ENCODE measurements around the gene ANGEL1.

The ANGEL1 gene

DNA sequence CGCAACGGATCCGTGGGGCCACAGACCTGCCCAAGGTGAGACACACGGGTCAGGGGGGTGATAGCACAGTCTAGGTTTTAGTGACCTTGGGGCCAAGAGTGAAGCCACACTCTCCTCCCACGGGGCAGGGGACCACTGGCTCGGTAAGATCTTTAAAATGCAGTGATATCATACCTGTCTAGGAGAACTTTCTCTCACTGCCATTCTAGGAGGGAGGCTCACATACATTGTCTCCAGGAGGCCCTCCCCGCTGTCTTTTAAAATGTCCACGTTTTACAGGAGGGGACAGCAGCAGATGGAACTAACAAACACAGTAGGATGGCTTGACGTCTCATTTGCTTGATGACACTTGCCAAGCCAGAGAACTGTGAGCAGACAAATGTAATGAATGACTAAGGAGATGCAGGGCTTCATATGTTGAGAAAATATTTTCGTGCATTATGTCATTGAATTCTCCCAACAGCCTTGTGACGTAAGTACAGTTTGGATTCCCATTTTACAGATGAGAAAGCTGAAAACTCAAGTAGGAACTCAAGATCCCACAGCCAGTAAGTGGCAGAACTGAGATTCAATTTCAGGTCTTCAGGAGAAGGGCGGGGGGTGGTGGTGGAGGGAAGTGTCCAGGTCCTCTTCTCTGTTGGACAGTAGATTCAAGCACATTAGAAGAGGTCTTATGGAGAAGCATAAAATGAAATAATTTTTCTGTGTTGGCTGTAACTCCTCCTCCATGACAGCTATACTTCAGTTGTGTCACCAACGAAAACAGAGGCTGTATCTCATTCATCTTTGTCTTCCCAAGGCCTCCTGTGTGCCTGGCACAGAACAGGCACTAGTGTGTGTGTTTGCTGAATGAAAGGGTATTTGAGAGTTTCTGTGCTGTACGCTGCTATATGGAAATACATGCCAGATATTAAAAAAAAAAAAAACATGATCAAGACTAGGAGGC lies 49.3 kb downstream of the ANGEL1 start:
- DNase-seq = no peak

GRCh38 chr14:76762411-76763095 lies 50.1 kb downstream of the ANGEL1 start:
- no peak for DNase-seq

GRCh38 chr14:76761960-76762410 lies 50.7 kb downstream of the ANGEL1 start:
- DNase-seq = no peak

DNA sequence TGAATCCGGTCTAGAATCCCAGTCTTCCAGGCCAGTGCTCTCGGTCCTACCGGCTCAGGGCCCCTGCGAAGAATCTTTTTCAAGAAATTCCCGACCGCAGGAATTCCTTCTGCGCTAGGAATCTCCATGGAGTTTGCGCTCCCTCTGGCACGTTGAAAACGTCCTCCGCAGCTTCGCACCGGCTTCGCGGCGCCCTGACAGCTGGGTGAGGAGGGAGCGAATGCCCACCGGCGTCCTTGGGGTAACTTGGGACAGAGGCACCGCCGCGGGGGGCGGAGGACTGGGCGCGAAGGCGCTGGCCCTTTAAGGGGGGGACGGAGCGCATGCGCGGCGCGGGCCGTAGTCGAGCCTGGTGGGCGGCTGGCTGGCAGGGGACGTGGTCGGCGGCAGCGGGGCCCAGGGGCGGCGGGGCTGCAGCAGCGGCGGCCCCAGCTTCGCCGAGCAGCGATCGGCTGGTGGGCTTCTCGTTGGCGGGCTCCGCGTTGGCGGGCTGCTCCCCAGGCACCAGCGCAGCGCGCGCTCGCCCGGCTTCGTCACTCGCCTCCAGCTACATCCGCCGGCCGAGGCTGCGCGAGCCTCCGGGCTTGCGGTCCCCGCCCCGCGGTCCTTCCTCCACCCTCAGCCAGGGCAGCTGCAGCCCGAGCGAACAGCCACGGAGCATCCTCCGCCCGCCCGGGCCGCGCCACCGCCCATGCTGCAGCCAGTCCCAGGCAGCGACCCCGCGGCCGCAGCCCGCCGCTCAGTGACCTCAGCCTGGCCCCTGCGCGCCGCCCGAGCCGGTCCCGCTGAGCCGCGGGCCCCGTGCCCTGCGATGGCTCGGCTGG lies 51.3 kb downstream of the ANGEL1 start, which contains the start of gene VASH1:
TSS of gene VASH1 (plus strand) at position 333 of the 824 bp plus-strand sequence. CDS start 1,354 bp downstream, outside the sequence.
- peak; percentile 67 to 74 for DNase-seq

GRCh38 chr14:76760331-76761135 lies 52.1 kb downstream of the ANGEL1 start:
- DNase-seq = no peak

GRCh38 chr14:76759589-76759988 lies 53.1 kb downstream of the ANGEL1 start:
- DNase-seq = no peak

- no peak for DNase-seq
Measured at GRCh38 chr14:76756371-76756750, 56.3 kb downstream of the ANGEL1 start.

DNA sequence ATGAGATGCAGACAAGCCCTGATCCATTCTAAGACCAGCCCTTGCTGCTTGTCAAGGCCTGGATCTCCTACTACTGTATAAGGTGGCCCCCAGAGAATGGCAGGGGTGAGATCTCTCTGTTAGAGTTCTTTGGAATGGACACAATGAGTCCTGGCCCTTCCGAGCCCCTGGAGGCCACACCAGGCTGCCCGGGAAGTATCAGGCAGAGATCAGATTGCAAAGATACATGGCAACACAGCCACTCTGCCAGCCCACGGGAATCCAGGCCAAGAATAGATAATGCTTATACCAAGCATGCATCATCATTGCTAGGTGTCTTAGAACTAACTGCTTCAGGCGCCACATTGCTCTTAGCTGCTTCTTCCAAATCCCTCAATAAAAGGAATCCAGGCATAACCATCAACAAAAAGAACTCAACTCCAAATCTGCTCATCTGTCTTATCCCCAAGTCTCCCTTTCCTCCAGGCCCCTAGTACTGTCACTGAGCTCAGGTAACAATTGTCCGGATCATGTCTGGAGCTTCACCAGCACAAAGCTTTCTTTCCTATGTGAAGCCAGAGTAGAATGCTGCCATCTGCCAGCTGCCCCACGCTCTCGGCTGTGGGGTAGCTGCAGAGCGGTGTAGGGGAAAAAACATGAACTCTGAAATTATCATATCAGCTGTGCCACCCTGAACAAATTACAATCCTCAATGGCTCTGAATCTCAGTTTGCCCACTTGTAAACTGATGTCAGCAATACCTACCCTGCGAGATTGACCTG lies 56.9 kb downstream of the ANGEL1 start:
- DNase-seq = no peak

DNA sequence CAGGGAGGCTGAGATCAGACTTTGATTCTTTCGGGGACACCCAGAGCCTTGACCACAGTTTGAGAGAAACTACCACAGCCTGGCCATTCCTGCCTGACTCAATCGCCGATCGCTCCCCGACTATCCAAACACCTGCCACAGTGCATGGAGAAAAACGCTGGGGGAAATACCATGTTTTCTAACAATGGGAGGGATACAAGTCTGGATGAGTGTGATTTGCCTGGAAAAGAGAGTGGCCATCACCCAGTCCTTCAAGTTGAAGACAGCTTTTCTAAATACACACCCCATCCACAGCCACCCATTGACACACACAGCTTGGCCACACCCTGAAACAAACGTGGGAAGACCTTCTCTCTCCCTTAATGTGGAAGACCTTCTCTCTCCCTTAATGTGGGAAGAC lies 58.1 kb downstream of the ANGEL1 start:
- no peak for DNase-seq

DNA sequence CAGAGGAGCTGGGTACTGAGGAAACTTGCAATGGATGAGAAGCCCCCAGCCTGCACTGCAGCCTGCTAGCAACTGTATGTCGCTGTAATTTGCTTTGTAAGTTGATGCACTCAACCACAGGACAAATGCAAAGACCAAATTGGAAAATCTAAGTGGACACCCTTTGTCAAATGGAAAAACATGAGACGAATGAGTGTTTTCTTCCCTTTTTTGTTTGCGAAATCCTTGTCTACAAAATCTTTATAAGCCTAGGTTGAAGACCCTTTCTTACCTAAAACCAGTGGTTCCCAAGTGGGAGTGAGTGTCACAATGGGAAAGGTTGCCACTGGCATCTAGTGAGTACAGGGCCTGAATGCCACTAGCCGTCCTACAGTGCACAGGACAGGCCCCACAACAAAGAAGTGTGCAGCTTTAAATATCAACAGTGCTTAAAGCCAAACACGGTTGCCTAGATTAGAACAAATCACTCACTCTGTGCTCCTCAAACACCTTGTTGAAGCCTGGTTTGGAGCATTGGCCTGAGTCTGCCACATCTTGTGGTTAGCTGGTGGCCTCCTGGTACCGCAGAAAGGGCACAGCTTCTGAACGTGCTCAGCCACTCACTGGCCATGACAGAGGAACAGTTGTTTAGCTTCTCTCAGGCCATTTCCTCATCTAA lies 59.0 kb downstream of the ANGEL1 start:
- DNase-seq = no peak

DNA sequence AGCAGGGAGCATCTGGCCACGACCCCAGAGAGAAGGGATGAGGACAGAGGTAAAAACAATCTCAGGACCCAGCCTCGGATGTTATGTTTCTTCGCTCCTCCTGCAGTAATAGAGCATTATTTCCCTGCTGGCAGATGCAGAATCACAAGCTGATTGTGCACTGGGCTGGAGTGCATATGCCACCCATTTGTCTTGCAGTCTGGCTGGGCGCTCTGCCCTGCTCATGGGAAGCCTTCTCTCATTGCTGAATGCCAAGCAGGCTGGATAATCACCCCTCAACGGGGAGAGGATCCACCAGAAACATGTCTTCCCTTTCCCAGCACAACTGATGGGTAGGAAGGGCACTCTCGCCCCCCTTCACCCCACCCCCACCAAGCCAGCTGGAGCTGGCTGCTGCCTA lies 59.9 kb downstream of the ANGEL1 start:
- no peak for DNase-seq

- DNase-seq = no peak
Measured at GRCh38 chr14:76742966-76743365, 69.7 kb downstream of the ANGEL1 start.

DNA sequence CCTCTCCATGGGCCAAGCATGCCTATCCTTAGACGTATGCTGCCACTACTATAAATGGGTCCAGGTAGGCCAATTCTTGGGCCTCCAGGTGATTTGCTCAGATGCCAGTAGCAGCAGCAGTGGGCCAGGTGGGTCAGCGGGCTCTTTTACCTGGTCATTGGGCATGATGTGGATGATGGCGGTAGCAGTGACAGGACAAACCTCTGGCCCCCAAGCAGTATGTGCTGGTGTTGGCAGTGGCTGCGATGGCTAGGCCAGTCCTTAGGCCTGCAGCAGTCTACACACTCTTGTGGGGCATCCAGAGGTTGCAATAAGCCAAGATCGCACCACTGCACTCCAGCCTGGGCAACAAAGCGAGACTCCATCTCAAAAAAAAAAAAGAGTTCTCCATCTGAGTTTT lies 70.5 kb downstream of the ANGEL1 start:
- no peak for DNase-seq

- no peak for DNase-seq
Measured at GRCh38 chr14:76741074-76741473, 71.6 kb downstream of the ANGEL1 start.
